SK-N-SH (cell line): ENCODE data around the gene PPP6C. TPM values are rescaled to one million over a fixed set of nuclear protein-coding genes. Genes with fewer than 3 reads are reported as not detected.
"Not testable (repeated sequence)": the region's sequence is repeated elsewhere in the genome, so short reads cannot be mapped to it uniquely, and the experiment has no call there.

Experiments
- CTCF ChIA-PET: fragments of 300-600, 350-600 bp; formaldehyde crosslinking; extraction: SDS; loops from one replicate; lab custom pipeline; 2021; lab: Yijun Ruan, JAX
- POLR2A ChIA-PET: fragments of 350-600 bp; sonication (Branson Sonifier 250); formaldehyde crosslinking; extraction: SDS; loops from one replicate; lab custom pipeline; 2020; ENCODE audit warnings: antibody characterized with exemption, inconsistent platforms; lab: Yijun Ruan, JAX
- DNase-seq: peaks from one replicate; pipeline ENCODE4 v3.0.0; 2012
- H2AFZ ChIP-seq: fragments of 200-600 bp; sonication (generic); 2 replicates; pipeline ENCODE4 v1.8.1; 2016; ENCODE audit warnings: antibody characterized with exemption, mild to moderate bottlenecking, low read depth
- H3F3A ChIP-seq: fragments of 200-600 bp; sonication (generic); replicated peaks from 2 replicates; pipeline ENCODE3; 2016; ENCODE audit warnings: antibody characterized with exemption, mild to moderate bottlenecking; ENCODE audit not compliant: insufficient read depth
- H3K27ac ChIP-seq, 2 experiments: fragments of 200-500 bp in 1 of 2; fragments of 200-600 bp in 1 of 2; sonication (Bioruptor generic) in 1 of 2; sonication (generic), shearing (Covaris generic) in 1 of 2; 2 replicates each; pipeline versions ENCODE4 v1.5.1 to v1.6.1; 2014 to 2016; ENCODE audit warnings: low read depth in 2 of 2, inconsistent platforms in 1 of 2, low read length in 1 of 2, mild to moderate bottlenecking in 1 of 2, mixed read lengths in 1 of 2
- H3K27me3 ChIP-seq: fragments of 200-600 bp; sonication (generic), shearing (Covaris generic); 2 replicates; pipeline ENCODE4 v1.6.1; 2016; ENCODE audit warnings: mixed run types; ENCODE audit not compliant: insufficient read depth
- H3K36me3 ChIP-seq, 2 experiments: fragments of 200-500 bp in 1 of 2; fragments of 200-600 bp in 1 of 2; sonication (Bioruptor generic) in 1 of 2; sonication (generic) in 1 of 2; replicated peaks in 1 of 2; 2 replicates each; pipeline versions ENCODE3 to v1.5.1; 2014 to 2016; ENCODE audit warnings: low read length in 1 of 2, mild to moderate bottlenecking in 1 of 2; ENCODE audit not compliant: insufficient read depth in 2 of 2, control insufficient read depth in 1 of 2
- H3K4me1 ChIP-seq, 2 experiments: fragments of 200-500 bp in 1 of 2; fragments of 200-600 bp in 1 of 2; sonication (Bioruptor generic) in 1 of 2; sonication (generic), shearing (Covaris generic) in 1 of 2; 2 replicates each; pipeline versions ENCODE4 v1.5.1 to v1.6.1; 2014 to 2016; ENCODE audit warnings: low read depth in 1 of 2, low read length in 1 of 2, mixed run types in 1 of 2; ENCODE audit not compliant: insufficient read depth in 2 of 2, control insufficient read depth in 1 of 2
- H3K4me2 ChIP-seq: fragments of 200-600 bp; sonication (generic), shearing (Covaris generic); 2 replicates; pipeline ENCODE4 v1.6.1; 2017; ENCODE audit warnings: mixed run types
- H3K4me3 ChIP-seq, 2 experiments: fragments of 200-500 bp in 1 of 2; fragments of 200-600 bp in 1 of 2; sonication (Bioruptor generic) in 1 of 2; sonication (generic), shearing (Covaris generic) in 1 of 2; 2 replicates each; pipeline versions ENCODE4 v1.5.1 to v1.8.1; 2014 to 2016; ENCODE audit warnings: low read depth in 2 of 2, inconsistent platforms in 1 of 2, low read length in 1 of 2, mild to moderate bottlenecking in 1 of 2, mixed read lengths in 1 of 2, moderate library complexity in 1 of 2
- H3K79me2 ChIP-seq: fragments of 200-600 bp; sonication (generic); 2 replicates; pipeline ENCODE4 v1.8.1; 2017; ENCODE audit warnings: mild to moderate bottlenecking; ENCODE audit not compliant: insufficient read depth
- H3K9ac ChIP-seq: fragments of 200-600 bp; sonication (generic); 2 replicates; pipeline ENCODE4 v1.6.1; 2017; ENCODE audit warnings: mixed run types
- H3K9me2 ChIP-seq: fragments of 200-600 bp; sonication (generic); 2 replicates; pipeline ENCODE4 v1.6.1; 2017; ENCODE audit warnings: mixed run types
- H3K9me3 ChIP-seq: fragments of 200-600 bp; sonication (generic); 2 replicates; pipeline ENCODE4 v1.6.1; 2017; ENCODE audit warnings: mixed run types, mild to moderate bottlenecking, moderate library complexity
- H4K20me1 ChIP-seq: fragments of 200-600 bp; sonication (generic); 2 replicates; pipeline ENCODE4 v1.6.1; 2017; ENCODE audit warnings: mild to moderate bottlenecking, mixed run types; ENCODE audit not compliant: insufficient read depth
- ELF1 ChIP-seq: IDR thresholded peaks from 2 replicates; pipeline ENCODE4 v1.4.0; 2012
- EZH2phosphoT487 ChIP-seq: fragments of 200-600 bp; sonication (generic); IDR thresholded peaks from 2 replicates; pipeline ENCODE4 v1.6.1; 2017; ENCODE audit warnings: low read depth, mixed run types, mild to moderate bottlenecking, antibody characterized with exemption, moderate library complexity, borderline replicate concordance
- FOXM1 ChIP-seq: IDR thresholded peaks from 2 replicates; pipeline ENCODE4 v1.4.0; 2012; ENCODE audit warnings: low read depth, mild to moderate bottlenecking
- JUND ChIP-seq: IDR thresholded peaks from 2 replicates; pipeline ENCODE4 v1.4.0; 2012
- MEF2A ChIP-seq: IDR thresholded peaks from 2 replicates; pipeline ENCODE4 v1.4.0; 2012; ENCODE audit warnings: low read depth, borderline replicate concordance
- MXI1 ChIP-seq: IDR thresholded peaks from 2 replicates; pipeline ENCODE4 v1.6.1; 2012; ENCODE audit warnings: mild to moderate bottlenecking, low read depth, low read length, improper control_type of control experiment
- REST ChIP-seq: IDR thresholded peaks from 2 replicates; pipeline ENCODE4 v1.6.1; 2012; ENCODE audit warnings: mild to moderate bottlenecking, low read depth, low read length, moderate library complexity
- RXRA ChIP-seq: IDR thresholded peaks from 2 replicates; pipeline ENCODE4 v1.4.0; 2012; ENCODE audit warnings: low read depth, mild to moderate bottlenecking, borderline replicate concordance
- YY1 ChIP-seq: IDR thresholded peaks from 2 replicates; pipeline ENCODE4 v1.4.0; 2012; ENCODE audit warnings: low read depth, mild to moderate bottlenecking
- WGBS: methylation state at CpG from one replicate; pipeline ENCODE4 v1.1.6; 2017; ENCODE audit warnings: low lambda C conversion rate; 5-methylcytosine and 5-hydroxymethylcytosine counted together
- polyA plus RNA-seq, 3 experiments: library from polyadenylated mRNA; depleted of rRNA; stranded (reverse); fragments of >200 nt; gene quantifications; 2 replicates each; pipeline ENCODE4 v1.2.3, GENCODE V29; 2012
- TF ChIP-seq, protein P1 (sequence below): IDR thresholded peaks from 2 replicates; pipeline ENCODE4 v1.4.0; 2012; ENCODE audit warnings: low read depth

The PPP6C gene
- polyA plus RNA-seq, 1 of the 3 experiments (the other 2 are of a cell fraction): 14.8 TPM

DNA sequence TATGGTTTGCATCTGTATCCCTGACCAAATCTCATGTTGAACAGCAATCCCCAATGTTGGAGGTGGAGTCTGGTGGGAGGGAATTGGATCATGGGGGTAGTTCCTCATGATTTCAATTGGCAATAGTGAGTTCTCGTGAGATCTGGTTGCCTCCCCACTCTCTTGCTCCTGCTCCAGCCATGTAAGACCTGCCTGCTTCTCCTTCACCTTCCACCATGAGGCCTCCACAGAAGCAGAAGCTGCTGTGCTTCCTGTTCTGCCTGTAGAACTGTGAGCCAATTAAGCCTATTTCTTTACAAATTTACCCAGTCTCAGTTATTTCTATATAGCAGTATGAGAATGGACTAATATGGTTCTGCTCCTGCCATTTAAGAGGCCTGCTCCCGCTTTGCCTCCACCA, 79.1 kb downstream of the PPP6C start:
- WGBS: 100% methylated on average over 2 of the region's 2 CpGs
- no peak overlapping the region for H3K4me3 ChIP-seq
- ChIA-PET CTCF (interaction anchor here (1.2 kb wide), 1 partner anchor 33 kb away, joined by 3 read pairs; the partner anchor contains the start of gene SCAI), POLR2A (no interaction called here)
- no peaks in the 10 kb centered on the region for H3K27me3 ChIP-seq
- no peak overlapping the region for H3K4me2 ChIP-seq
- H3K79me2 ChIP-seq: no peaks in the 10 kb centered on the region; the same call in 1 of the 2 replicates
- no peaks in the 10 kb centered on the region for H3K9me2 ChIP-seq
- TF ChIP-seq EZH2phosphoT487 (no peak), RXRA (no peak), YY1 (no peak), REST (no peak), MEF2A (no peak), JUND (no peak), MXI1 (no peak), FOXM1 (no peak), ELF1 (no peak)
- TF ChIP-seq, protein P1, sequence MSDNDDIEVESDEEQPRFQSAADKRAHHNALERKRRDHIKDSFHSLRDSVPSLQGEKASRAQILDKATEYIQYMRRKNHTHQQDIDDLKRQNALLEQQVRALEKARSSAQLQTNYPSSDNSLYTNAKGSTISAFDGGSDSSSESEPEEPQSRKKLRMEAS: no peak
- TF ChIP-seq, all 33 proteins: peak for 0
- H3F3A ChIP-seq: peaks cover 8% of the 10 kb centered on the region
- no peaks in the 10 kb centered on the region for H3K4me1 ChIP-seq
- no peaks in the 10 kb centered on the region for H3K36me3 ChIP-seq
- no peak for DNase-seq
- H3K9me3 ChIP-seq: peaks cover 10% of the 10 kb centered on the region
- H3K27ac ChIP-seq: no peak overlapping the region
- H2AFZ ChIP-seq: no peak overlapping the region
- no peaks in the 10 kb centered on the region for H4K20me1 ChIP-seq
- no peak overlapping the region for H3K9ac ChIP-seq

GRCh38 chr9:125108541-125108940, 81.1 kb downstream of the PPP6C start:
- H3K4me2 ChIP-seq, H3K9me2 ChIP-seq, CTCF ChIA-PET, H3K27me3 ChIP-seq, H3K4me1 ChIP-seq, H4K20me1 ChIP-seq, H3K9ac ChIP-seq, H3K4me3 ChIP-seq, DNase-seq, H3K79me2 ChIP-seq, H3K27ac ChIP-seq, H2AFZ ChIP-seq, POLR2A ChIA-PET, H3K36me3 ChIP-seq: not testable (repeated sequence)
- peaks cover 10% of the 10 kb centered on the region for H3F3A ChIP-seq
- peaks cover 10% of the 10 kb centered on the region for H3K9me3 ChIP-seq
- WGBS: 90% methylated on average over 10 of the region's 33 CpGs
